ENCODE results near the gene MRPL20. TPM values are rescaled to one million over a fixed set of nuclear protein-coding genes. Genes with fewer than 3 reads are reported as not detected.

The MRPL20 gene
- total and polyA plus RNA-seq, 2 donors from 2014 or later = 103 to 221 TPM

DNA sequence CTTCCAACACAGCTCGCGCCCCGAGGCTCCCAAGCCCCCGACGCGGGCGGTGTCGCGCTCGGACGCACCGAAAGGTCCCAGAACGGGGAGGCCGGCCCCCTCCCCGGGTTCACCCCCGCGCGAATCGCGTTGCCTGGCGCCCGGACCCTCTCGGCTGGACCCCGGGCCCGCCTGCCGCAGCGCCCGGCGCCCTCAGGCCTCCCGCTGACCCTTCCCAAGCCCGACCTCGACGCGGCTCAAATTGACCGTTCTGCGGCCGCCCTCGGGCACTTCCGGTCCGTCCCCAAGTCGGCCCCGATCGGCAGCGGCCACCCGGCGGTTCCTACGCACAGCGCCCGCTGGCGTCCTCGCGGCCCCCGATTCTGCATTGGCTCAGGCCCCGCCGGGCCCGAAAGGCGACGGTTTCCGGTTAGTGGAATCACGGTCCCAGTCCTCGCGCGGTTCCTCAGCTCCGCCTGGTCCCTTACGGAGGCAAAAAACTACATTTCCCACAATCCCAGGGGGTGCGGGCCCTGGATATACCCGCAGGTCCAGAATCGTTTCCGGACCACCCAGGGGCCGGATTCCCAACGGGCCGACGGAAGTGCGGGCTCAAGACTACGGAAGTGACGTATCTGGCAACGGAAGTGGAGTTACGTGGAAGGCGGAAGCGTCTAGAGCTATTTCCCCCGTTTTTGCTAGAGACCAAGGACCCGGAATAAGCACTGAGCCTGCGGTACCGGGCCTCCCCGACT is 32.0 kb downstream of the MRPL20 start, which contains the start of gene AURKAIP1:
AURKAIP1 (minus strand) TSS at position 279 of the 734 bp plus-strand sequence. CDS start 451 bp downstream, outside the sequence.
- Histone ChIP-seq H3K27ac (ENCODE audit: low read depth in 2 of 2, low read length in 2 of 2) (peak within 1 kb of the TSS; percentile 80 to 90), H3K9me3 (ENCODE audit: control insufficient read depth in 2 of 3, insufficient read depth in 1 of 3, low read length in 3 of 3) (no peaks in the 10 kb centered on the region), H3K4me3 (ENCODE audit: low read length in 3 of 3) (peak within 1 kb of the TSS; percentile 71 to 80 (median 77)), H3K9ac (ENCODE audit: low read length in 3 of 3) (peak within 1 kb of the TSS; percentile 57 to 84 (median 71)), H3K4me1 (ENCODE audit: control insufficient read depth in 2 of 3, insufficient read depth in 2 of 3, low read depth in 1 of 3, low read length in 3 of 3) (peaks cover 0 to 19% (median 0%) of the 10 kb centered on the region in 3 donors), H3K36me3 (ENCODE audit: control insufficient read depth in 2 of 3, insufficient read depth in 3 of 3, low read length in 3 of 3) (no peaks in the 10 kb centered on the region), H3K27me3 (ENCODE audit: control insufficient read depth, insufficient read depth, low read length) (no peaks in the 10 kb centered on the region)
- DNase-seq (peak; percentile 99 to 100 (median 99)), FAIRE-seq (peak; percentile 98)
- intact Hi-C loops (cut with DNase I) = no loop called here
- TF ChIP-seq, protein P1, sequence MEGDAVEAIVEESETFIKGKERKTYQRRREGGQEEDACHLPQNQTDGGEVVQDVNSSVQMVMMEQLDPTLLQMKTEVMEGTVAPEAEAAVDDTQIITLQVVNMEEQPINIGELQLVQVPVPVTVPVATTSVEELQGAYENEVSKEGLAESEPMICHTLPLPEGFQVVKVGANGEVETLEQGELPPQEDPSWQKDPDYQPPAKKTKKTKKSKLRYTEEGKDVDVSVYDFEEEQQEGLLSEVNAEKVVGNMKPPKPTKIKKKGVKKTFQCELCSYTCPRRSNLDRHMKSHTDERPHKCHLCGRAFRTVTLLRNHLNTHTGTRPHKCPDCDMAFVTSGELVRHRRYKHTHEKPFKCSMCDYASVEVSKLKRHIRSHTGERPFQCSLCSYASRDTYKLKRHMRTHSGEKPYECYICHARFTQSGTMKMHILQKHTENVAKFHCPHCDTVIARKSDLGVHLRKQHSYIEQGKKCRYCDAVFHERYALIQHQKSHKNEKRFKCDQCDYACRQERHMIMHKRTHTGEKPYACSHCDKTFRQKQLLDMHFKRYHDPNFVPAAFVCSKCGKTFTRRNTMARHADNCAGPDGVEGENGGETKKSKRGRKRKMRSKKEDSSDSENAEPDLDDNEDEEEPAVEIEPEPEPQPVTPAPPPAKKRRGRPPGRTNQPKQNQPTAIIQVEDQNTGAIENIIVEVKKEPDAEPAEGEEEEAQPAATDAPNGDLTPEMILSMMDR (IDR thresholded peaks at IDR 0.05; ENCODE audit: borderline replicate concordance, extremely low read depth, insufficient read depth) = peak; percentile 13

DNA sequence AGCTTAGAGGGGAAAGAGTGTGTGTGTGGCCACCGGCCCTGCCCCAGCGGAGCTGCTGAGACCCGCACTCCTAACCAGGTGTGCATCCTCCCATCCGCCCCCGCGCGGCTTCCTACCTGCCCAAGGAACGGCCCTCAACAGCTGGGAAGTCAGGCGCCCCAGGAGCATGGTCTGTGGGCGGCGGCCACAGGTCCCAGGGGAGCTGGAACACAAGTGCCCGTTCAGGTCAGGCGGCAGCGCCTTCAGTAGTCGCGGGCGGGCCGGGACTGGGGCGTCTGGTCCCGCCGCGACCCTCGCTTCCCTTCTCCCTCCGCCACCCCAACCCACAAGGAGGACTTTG is 32.5 kb downstream of the MRPL20 start:
- H3K27me3 ChIP-seq (ENCODE audit: control insufficient read depth, insufficient read depth, low read length) = no peaks in the 10 kb centered on the region
- no peak for FAIRE-seq
- peak overlapping the region; percentile 39 to 84 (median 71) for H3K9ac ChIP-seq (ENCODE audit: low read length in 3 of 3)
- TF ChIP-seq, protein P1 (IDR thresholded peaks at IDR 0.05; ENCODE audit: borderline replicate concordance, extremely low read depth, insufficient read depth) = no peak
- no peaks in the 10 kb centered on the region for H3K9me3 ChIP-seq (ENCODE audit: control insufficient read depth in 2 of 3, insufficient read depth in 1 of 3, low read length in 3 of 3)
- peak overlapping the region; percentile 80 to 90 for H3K27ac ChIP-seq (ENCODE audit: low read depth in 2 of 2, low read length in 2 of 2)
- peaks cover 0 to 19% (median 0%) of the 10 kb centered on the region in 3 donors for H3K4me1 ChIP-seq (ENCODE audit: control insufficient read depth in 2 of 3, insufficient read depth in 2 of 3, low read depth in 1 of 3, low read length in 3 of 3)
- H3K36me3 ChIP-seq (ENCODE audit: control insufficient read depth in 2 of 3, insufficient read depth in 3 of 3, low read length in 3 of 3) = no peaks in the 10 kb centered on the region
- peak in 1 of 5 donors; percentile 86 for DNase-seq
- intact Hi-C loops (cut with DNase I) = no loop called here
- peak overlapping the region; percentile 71 to 80 (median 77) for H3K4me3 ChIP-seq (ENCODE audit: low read length in 3 of 3)

DNA sequence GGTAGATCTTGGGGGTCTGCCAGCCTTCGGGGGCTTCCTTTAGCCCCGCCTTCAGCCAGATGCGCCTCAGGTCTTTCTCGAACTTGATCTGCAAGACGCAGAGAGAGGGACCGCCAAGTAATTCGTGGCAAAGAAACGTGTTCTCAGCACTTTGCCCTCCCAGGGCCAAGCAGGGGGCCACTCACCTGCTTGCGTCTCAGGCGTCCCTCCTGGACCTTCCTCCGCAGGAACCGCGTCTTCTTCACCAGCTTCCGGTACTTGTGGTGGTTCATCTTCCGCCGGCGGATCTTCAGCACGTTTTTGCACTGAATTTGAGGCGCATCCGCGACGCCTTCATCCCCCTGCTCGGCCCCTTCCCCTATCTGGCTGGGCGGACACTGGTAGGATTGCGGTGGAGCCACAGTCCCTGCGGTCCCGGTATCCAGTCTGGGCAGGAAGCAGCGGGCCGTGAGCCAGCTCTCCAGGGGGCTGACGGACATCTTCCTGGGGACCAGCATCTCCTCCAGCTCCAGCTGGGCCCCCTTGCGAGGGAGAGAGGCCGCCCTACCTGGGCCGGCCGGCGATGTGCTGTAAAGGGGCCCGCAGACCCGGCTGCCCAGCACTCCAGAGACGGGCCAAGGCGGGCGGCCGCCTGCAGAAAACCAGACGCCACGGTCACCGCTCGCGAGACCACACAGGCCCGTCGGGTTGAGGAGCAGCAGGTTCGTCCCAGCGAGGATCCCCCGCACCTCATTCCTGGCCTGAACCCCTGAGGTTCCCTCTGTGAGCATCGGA is 33.1 kb downstream of the MRPL20 start:
- Histone ChIP-seq H3K27ac (ENCODE audit: low read depth in 2 of 2, low read length in 2 of 2) (peak overlapping the region in 1 of 2 donors; percentile 90), H3K9ac (ENCODE audit: low read length in 3 of 3) (peak overlapping the region in 2 of 3 donors; percentile 39 to 84), H3K4me1 (ENCODE audit: control insufficient read depth in 2 of 3, insufficient read depth in 2 of 3, low read depth in 1 of 3, low read length in 3 of 3) (peaks cover 0 to 19% (median 0%) of the 10 kb centered on the region in 3 donors), H3K27me3 (ENCODE audit: control insufficient read depth, insufficient read depth, low read length) (no peaks in the 10 kb centered on the region), H3K9me3 (ENCODE audit: control insufficient read depth in 2 of 3, insufficient read depth in 1 of 3, low read length in 3 of 3) (no peaks in the 10 kb centered on the region), H3K36me3 (ENCODE audit: control insufficient read depth in 2 of 3, insufficient read depth in 3 of 3, low read length in 3 of 3) (no peaks in the 10 kb centered on the region), H3K4me3 (ENCODE audit: low read length in 3 of 3) (peak overlapping the region; percentile 71 to 80 (median 77))
- TF ChIP-seq, protein P1 (IDR thresholded peaks at IDR 0.05; ENCODE audit: borderline replicate concordance, extremely low read depth, insufficient read depth) = no peak
- DNase-seq (peak in 2 of 5 donors; percentile 58 to 85), FAIRE-seq (no peak)
- intact Hi-C loops (cut with DNase I) = no loop called here

All from kidney (tissue), 14 donors.